Transverse colon (tissue), 4 donors: Measurements from ENCODE around the gene LBHD2.
A peak's percentile ranks its signal among the peaks of the same experiment; 100 is the strongest.

Experiments
- CTCF ChIP-seq, 5 experiments: fragments of 200-600 bp in 3 of 5; fragments of 450-650 bp in 2 of 5; sonication (generic) in 3 of 5; IDR thresholded peaks; 1 replicate in 2 of 5; 2 replicates in 3 of 5; pipeline ENCODE4 v1.5.1; 2016 to 2017; ENCODE audit warnings: antibody characterized with exemption in 5 of 5, inconsistent platforms in 3 of 5, mild to moderate bottlenecking in 2 of 5, moderate library complexity in 1 of 5
- EP300 ChIP-seq: sonication (generic); formaldehyde crosslinking; IDR thresholded peaks from one replicate; pipeline ENCODE4 v1.6.1; 2017; ENCODE audit warnings: antibody characterized with exemption, low read depth
- POLR2AphosphoS5 ChIP-seq, 3 donors: sonication (generic); formaldehyde crosslinking; IDR thresholded peaks; one replicate each; pipeline ENCODE4 v1.6.1; 2016; ENCODE audit warnings: antibody characterized with exemption in 3 of 3

GRCh38 chr14:103091041-103091882 lies 7.3 kb downstream of the LBHD2 start:
- TF ChIP-seq CTCF (IDR thresholded peaks at IDR 0.05) = peak; percentile 37 to 64 (median 60)
- TF ChIP-seq EP300 = no peak
- TF ChIP-seq POLR2AphosphoS5 (IDR thresholded peaks at IDR 0.05) = no peak
